A673 (cell line): Measurements from ENCODE around the gene ELAVL1.

Experiments used
- EZH2 ChIP-seq: fragments of 200-600 bp; sonication (generic); IDR thresholded peaks from 2 replicates; pipeline ENCODE4 v1.6.1; 2017; ENCODE audit warnings: borderline replicate concordance, low read depth, mild to moderate bottlenecking, mixed read lengths, antibody characterized with exemption, low read length; ENCODE audit not compliant: poor library complexity, severe bottlenecking
- TF ChIP-seq, protein P1 (sequence below): fragments of 300-800, 200-600 bp; sonication (generic); conservative IDR thresholded peaks from 2 replicates; pipeline ENCODE4 v1.5.1; 2017; ENCODE audit warnings: low read depth, mild to moderate bottlenecking, antibody characterized with exemption, low read length, moderate library complexity, mixed read lengths

DNA sequence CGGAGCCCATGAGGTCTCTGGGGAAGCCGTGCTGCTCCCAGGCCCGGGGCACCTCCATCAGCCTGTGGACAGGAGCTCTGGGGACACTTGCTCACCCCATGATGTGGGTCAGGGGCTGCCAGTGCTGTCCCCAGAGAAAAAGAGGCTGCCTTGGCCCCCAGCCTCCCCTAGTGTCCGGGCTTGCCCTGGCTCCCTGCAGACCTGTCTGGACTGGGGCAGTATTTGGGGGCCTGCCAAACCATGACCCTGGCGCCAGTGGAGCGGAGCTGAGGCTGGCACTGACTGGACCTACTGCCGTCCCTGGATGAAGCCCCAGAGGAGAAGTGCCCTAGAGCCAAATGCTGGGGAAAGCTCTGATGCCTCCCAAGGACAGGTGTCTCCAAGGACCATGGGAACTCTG, 30.4 kb downstream of the ELAVL1 start:
- TF ChIP-seq, protein P1, sequence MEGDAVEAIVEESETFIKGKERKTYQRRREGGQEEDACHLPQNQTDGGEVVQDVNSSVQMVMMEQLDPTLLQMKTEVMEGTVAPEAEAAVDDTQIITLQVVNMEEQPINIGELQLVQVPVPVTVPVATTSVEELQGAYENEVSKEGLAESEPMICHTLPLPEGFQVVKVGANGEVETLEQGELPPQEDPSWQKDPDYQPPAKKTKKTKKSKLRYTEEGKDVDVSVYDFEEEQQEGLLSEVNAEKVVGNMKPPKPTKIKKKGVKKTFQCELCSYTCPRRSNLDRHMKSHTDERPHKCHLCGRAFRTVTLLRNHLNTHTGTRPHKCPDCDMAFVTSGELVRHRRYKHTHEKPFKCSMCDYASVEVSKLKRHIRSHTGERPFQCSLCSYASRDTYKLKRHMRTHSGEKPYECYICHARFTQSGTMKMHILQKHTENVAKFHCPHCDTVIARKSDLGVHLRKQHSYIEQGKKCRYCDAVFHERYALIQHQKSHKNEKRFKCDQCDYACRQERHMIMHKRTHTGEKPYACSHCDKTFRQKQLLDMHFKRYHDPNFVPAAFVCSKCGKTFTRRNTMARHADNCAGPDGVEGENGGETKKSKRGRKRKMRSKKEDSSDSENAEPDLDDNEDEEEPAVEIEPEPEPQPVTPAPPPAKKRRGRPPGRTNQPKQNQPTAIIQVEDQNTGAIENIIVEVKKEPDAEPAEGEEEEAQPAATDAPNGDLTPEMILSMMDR, result no peak
- no peak for TF ChIP-seq EZH2
